GM04504 (cell line): ENCODE measurements around the gene CHRNA1.
A peak's percentile ranks its signal among the peaks of the same experiment; 100 is the strongest.

Experiments
- DNase-seq: peaks from one replicate; pipeline ENCODE4 v3.0.0-alpha.2; 2012; ENCODE audit warnings: low read depth

The CHRNA1 gene

DNA sequence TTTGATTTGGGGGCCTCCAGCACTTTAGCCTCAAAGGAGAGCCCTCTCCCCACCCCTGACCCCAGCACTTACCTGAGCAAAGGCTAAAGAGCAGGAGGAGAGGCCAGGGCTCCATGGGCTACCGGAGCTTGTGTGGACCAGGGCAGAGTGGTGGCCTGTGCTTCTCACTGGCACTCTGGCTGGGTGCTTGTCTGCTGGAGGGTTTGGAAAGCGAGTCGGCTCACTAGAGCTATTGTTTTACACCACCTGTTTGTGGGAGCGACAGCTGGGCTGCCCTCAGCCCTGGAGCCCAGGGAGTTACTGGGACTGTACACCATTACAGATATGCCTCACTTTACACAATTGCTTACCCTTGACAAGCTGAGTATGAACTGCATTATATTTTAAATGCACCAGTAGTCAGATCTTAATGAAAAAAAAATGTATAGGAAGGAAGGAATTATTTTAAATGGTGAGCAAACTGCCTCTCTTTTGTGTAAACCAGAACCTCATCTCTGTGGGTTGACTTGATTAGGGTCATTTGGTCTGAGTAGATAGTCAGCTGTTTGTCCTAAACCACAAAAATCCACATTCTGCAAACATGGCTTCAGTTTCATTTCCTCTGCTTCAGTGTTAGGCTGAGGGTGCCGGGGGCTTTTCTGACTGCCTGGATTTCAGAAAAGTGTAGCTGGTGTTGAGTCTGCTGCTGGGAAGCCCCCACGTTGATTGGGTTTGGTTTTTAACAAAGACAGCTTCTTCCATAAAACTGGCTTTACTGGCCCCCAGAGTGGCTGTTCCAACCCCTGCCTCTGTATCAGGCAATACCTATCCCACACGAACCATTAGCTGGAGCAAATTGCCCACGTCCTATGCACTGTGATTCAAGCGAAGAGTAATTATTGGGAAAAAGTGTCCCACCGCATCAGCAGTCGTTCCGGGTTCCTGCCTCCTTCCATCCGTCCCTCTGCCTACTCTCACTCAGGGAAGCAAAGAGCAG lies at the start of gene CHRNA1:
Gene CHRNA1, minus strand, starts transcription at position 193 of the 976 bp plus-strand sequence. Its CDS starts 78 bp downstream, at position 115.
- no peak for DNase-seq

DNA sequence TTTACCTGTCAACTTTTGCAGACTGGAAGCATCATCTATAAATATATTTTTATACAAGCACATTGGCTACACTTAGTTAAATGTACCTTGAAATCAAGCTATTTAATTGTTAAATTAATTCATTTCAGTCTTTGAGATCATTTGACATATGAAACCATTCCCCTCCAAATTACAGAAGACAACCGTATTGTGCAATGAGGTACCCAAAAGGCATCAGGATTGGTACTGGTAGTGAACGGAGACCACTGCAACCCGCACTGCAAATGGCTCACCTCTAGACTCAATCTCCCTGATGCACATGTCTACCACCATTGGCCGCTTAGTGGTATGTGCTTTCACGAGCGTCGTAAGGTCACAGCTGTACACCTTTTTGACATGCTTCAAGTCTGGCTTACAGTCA lies 47.8 kb upstream of the CHRNA1 start:
- DNase-seq: no peak

- no peak for DNase-seq
Measured at GRCh38 chr2:174807931-174808330, 43.7 kb upstream of the CHRNA1 start.

- no peak for DNase-seq
Measured at GRCh38 chr2:174805803-174806202, 41.5 kb upstream of the CHRNA1 start.

GRCh38 chr2:174802459-174802858 lies 38.2 kb upstream of the CHRNA1 start:
- DNase-seq: peak; percentile 54

DNA sequence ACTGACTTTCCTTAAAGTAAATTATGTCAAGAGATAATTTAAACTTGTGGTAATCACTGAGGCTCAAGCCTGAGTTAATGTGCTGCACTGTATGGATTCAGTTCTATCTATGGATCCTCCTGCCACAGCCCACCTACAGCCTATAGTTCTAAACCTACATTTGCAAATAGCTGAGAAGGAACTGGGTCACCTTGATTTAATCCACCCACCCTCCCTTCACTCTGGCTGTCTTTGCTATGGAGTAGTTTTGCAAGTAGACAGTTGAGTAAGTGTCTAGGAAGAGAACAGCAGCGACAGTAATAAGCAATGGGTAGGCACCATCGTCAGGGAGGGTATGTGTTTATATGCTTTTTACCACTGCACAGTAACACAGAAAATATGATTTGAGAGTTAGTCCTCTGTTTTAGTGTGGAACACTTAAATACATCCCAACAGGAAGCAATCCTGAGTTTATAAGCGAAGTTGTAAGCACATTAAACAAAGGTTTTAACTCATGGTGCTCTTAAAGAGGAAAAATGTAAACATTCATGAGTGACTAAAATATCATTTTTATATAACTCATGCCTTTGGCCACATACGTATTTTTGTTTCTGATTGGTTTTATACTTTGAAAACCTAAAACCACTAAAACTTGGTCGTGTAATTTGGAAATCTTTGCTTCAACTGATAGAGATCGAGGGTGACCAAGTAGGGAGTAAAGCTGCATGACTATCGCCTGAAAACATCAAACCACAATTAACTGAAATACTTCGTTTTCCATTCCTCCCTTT lies 36.3 kb upstream of the CHRNA1 start:
- no peak for DNase-seq

GRCh38 chr2:174798801-174799200 lies 34.5 kb upstream of the CHRNA1 start:
- no peak for DNase-seq

DNA sequence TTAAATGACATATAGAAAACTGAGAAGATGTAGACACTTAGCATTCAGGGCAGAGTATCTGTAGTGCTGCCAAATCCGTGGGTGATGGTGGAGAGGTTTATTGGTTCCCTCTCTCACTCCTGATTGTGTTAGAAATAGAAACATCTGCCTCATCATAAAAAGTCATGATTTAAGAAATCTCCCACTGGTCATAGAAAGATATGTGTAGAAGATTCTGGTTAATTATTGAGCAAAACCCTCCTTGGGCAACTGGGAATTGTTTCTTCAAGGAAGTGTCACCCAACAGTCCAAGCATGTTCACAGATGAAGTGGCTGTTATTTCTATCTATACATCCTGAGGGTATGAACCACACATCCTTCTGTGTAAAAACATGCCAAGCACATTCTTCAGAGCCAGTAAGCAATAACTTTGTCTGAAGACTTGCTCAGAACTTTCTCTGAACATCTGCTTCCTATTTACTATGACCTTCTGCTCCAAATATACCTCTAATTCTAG lies 33.6 kb upstream of the CHRNA1 start:
- DNase-seq: peak; percentile 77

GRCh38 chr2:174796319-174796771 lies 32.1 kb upstream of the CHRNA1 start:
- DNase-seq: no peak

DNA sequence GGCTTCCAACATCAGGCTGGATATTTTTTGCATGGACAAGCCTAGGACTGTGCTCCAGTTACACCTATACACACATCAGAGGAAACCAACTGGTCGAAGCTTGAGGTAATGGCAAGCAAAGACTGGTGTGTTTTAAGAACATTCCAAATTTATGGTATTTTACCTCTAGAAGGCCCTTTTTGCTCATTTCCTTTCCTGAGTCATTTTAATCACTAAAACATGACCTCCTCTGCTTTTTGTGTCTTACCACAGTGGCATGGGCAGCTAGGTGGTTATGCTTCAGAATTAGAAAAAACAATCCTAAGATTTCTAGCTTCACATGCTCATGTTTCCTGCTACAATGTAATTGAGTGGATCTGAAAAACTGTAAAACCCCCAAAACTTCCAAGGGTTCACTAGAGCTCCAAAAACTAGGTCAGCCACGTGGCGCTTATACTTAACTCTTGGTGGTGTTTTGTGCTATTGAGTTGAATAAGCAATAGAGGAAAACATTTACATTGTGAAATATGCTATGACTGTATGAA lies 30.6 kb upstream of the CHRNA1 start:
- no peak for DNase-seq

- no peak for DNase-seq
Measured at GRCh38 chr2:174792309-174793025, 28.2 kb upstream of the CHRNA1 start.

DNA sequence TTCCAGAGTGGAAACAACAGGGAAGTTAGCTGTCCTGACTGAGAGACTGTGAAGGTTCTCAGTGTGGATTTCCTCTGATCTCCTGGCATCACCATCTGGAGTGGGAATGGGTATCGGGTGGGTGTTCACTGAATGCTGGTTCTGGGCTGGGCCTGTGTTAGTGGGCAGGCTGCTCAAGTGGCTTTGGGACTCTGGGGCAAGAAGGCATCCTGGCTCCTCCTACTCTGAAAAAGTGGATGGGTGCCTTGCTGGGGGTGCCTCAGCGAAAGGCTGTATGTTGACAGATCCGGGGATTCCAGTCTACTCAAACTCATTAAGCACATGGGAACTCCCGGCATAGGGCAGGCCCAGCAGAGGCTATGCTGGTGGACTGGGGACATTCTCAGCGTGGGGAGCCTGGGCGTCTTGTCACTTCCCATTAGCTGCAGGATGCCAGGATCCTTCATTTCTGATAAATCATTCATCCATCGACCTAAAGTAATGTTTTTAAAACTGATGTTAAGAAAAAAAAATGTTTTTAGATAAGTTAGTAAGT lies 27.5 kb upstream of the CHRNA1 start:
- DNase-seq: no peak

DNA sequence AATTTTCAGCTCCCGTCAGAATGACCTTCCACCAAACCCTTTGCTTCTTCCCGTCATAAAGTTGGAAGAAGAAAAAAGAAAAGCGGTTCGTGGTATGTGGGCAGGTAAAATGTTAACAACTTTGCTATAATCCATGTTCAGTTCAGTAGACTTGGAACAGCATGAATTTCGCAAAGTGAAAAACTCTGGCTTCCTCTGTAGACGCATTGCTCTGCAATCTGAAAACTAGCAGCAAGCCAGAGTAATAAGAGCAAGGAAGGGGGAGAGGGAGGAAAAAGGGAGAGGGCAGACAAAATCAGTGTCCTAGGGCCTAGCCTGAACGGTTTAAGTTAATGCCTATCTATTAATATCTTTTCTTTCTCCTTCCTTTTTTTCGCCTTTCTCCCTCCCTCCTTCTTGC lies 26.7 kb upstream of the CHRNA1 start:
- no peak for DNase-seq

DNA sequence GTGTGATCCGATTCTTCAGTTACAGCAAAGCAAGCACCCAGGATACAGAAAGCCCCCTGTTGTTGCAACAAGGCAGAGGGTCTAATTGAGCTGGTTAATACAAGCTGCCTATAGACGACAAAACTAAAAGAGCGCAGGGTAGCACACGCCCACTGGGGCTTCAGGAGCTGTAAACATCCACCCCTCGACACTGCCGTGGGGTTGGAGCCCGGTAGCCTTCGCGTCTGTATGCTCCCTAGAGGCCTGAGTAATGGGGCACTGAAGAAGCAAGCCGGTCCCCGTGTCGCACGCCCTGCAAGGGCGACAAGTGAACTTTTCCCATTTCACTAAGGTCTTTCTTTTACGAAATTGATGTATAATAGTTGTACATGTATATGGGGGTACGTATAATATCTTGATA lies 24.7 kb upstream of the CHRNA1 start:
- no peak for DNase-seq

DNA sequence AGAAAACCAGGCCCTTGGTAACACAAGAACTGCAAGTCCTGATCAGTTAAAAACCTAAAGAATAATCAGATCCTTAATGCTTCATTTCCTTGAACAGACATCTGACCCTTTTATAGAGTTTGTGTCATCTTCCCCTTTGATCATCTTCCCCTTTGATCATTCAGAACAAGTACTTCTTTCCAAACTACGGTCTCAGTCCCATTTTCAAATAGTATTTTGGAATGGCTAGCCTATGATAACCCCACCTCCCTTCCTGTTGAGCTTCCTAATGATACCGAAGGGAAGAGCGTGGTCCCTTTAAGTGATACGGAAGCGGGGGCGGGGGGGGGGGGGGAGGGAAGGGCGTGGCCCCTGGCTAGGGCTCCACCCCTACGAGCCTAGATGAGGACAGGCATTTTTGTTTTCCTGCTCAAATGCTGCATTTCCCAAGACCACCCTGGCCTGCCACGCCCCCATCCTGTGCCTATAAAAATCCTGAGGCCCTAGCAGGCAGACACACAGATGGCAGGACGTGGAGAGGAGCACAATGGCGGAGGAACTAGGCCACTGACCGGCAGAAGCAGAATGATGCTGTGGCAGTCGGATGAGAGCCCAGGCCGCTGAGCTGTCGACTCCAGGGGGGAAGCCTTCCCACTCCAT lies 24.1 kb upstream of the CHRNA1 start:
- DNase-seq: peak; percentile 57

- peak; percentile 100 for DNase-seq
Measured at GRCh38 chr2:174787487-174788205, 23.4 kb upstream of the CHRNA1 start.

DNA sequence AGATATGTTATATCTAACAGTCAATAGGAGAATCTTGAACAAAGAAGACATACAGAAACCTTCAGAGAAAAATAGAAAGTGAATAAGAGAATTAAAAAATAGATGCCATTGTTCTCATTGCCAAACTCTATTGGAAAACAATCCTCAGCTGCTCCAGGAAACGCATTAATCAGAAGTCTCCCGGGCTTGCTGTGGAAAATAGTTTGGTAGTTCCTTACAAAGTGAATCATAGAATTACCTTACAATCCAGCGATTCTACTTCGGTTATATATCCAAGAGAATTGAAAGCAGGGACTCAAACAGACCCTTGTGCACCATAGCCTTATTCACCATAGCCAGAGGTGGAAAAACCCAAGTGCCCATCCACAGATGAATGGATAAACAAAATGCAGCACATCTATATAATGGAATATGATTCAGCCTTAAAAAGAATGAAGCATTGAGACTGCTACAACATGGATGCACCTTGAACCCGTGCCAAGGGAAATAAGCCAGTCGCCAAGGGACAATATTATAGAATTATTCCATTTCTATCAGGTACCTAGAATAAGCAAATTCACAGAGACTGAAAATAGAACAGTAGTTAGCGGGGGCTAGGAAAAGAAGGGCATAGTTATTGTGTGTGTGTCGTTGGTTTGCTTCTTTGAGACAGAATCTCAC lies 21.9 kb upstream of the CHRNA1 start:
- DNase-seq: no peak

DNA sequence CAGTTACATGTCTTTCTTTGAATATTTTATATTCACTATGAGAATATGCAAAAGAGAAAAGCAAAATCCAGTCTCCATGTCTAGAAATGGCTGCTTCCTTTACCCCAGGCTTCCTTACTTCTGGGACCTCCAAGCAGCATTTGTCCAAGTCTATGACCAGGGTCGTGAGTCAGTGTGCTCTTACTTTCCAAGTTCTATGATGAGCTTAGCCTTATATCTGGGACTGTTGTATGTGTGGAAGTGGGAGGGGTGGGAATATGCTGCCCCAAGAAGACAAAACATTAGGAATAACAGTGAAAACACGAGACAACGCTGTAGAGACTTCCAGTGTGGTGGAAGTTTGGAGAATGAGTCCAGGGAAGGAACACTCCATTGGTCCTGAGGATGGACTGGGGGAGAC lies 21.2 kb upstream of the CHRNA1 start:
- no peak for DNase-seq

- no peak for DNase-seq
Measured at GRCh38 chr2:174784909-174785308, 20.6 kb upstream of the CHRNA1 start.

GRCh38 chr2:174784316-174784715 lies 20.0 kb upstream of the CHRNA1 start:
- DNase-seq: no peak
